GM23248 (cell line): ENCODE measurements around the gene LZTS2. TPM values are rescaled to one million over a fixed set of nuclear protein-coding genes. Genes with fewer than 3 reads are reported as not detected.

ENCODE experiments used
- DNase-seq: peaks from one replicate; pipeline ENCODE4 v3.0.0-alpha.2; 2015
- H2AFZ ChIP-seq: fragments of 200-600 bp; sonication (generic); 2 replicates; pipeline ENCODE4 v1.6.1; 2016; ENCODE audit warnings: antibody characterized with exemption
- H3F3A ChIP-seq: fragments of 200-600 bp; sonication (generic); 2 replicates; pipeline ENCODE4 v1.6.1; 2016; ENCODE audit warnings: mild to moderate bottlenecking, antibody characterized with exemption, mixed run types; ENCODE audit not compliant: insufficient read depth
- H3K27ac ChIP-seq: fragments of 200-600 bp; sonication (generic); 2 replicates; pipeline ENCODE4 v1.5.1; 2016; ENCODE audit warnings: mild to moderate bottlenecking
- H3K27me3 ChIP-seq: fragments of 200-600 bp; sonication (generic); replicated peaks from 2 replicates; pipeline ENCODE4 v1.6.1; 2016; ENCODE audit warnings: mild to moderate bottlenecking; ENCODE audit not compliant: insufficient read depth
- H3K36me3 ChIP-seq: fragments of 200-600 bp; sonication (generic); 2 replicates; pipeline ENCODE4 v1.6.1; 2016; ENCODE audit warnings: low read depth, mild to moderate bottlenecking
- H3K4me1 ChIP-seq: fragments of 200-600 bp; sonication (generic); 2 replicates; pipeline ENCODE4 v1.6.1; 2016; ENCODE audit warnings: mild to moderate bottlenecking; ENCODE audit not compliant: insufficient read depth
- H3K4me2 ChIP-seq: fragments of 200-600 bp; sonication (generic); one replicate; pipeline ENCODE4 v1.6.1; 2016; ENCODE audit warnings: mild to moderate bottlenecking; ENCODE audit not compliant: unreplicated experiment
- H3K4me3 ChIP-seq: fragments of 200-600 bp; sonication (generic); 2 replicates; pipeline ENCODE4 v1.5.1; 2016; ENCODE audit warnings: mild to moderate bottlenecking
- H3K79me2 ChIP-seq: fragments of 200-600 bp; sonication (generic); 2 replicates; pipeline ENCODE4 v1.6.1; 2016; ENCODE audit warnings: mild to moderate bottlenecking; ENCODE audit not compliant: insufficient read depth
- H3K9ac ChIP-seq: fragments of 200-600 bp; sonication (generic); 2 replicates; pipeline ENCODE4 v1.6.1; 2016; ENCODE audit warnings: mild to moderate bottlenecking
- H3K9me2 ChIP-seq: fragments of 200-600 bp; sonication (generic); 2 replicates; pipeline ENCODE4 v1.6.1; 2016; ENCODE audit warnings: mixed run types, mild to moderate bottlenecking, moderate library complexity; ENCODE audit not compliant: insufficient read depth
- H3K9me3 ChIP-seq: fragments of 200-600 bp; sonication (generic); one replicate; pipeline ENCODE4 v1.6.1; 2017; ENCODE audit warnings: low read depth
- H4K20me1 ChIP-seq: fragments of 200-600 bp; sonication (generic); 2 replicates; pipeline ENCODE4 v1.6.0; 2016; ENCODE audit not compliant: insufficient read depth
- EZH2 ChIP-seq: fragments of 200-600 bp; sonication (generic); IDR thresholded peaks from 2 replicates; pipeline ENCODE4 v1.6.1; 2018; ENCODE audit warnings: antibody characterized with exemption, mild to moderate bottlenecking; ENCODE audit not compliant: insufficient read depth, poor library complexity, severe bottlenecking
- EZH2phosphoT487 ChIP-seq: fragments of 200-600 bp; sonication (generic); IDR thresholded peaks from 2 replicates; pipeline ENCODE4 v1.6.1; 2018; ENCODE audit warnings: antibody characterized with exemption, moderate library complexity, mild to moderate bottlenecking, low read depth; ENCODE audit not compliant: insufficient read depth
- WGBS, 2 experiments: methylation state at CpG; one replicate each; pipeline ENCODE4 v1.1.6; 2015 to 2017; ENCODE audit warnings: low lambda C conversion rate in 2 of 2, low coverage in 1 of 2; ENCODE audit errors: missing lambda C conversion rate in 2 of 2; 5-methylcytosine and 5-hydroxymethylcytosine counted together
- in situ Hi-C: fragments of 300-500 bp; cut with MboI; formaldehyde crosslinking; loops from 2 replicates; pipeline ENCODE4 v1.15.0; 2020
- polyA plus RNA-seq: library from polyadenylated mRNA; unstranded; fragments of >200 nt; fragmentation: Nextera tagmentation; extraction: Ambion mirVana; gene quantifications from 2 replicates; pipeline ENCODE4 v1.2.1, GENCODE V29; 2016
- total RNA-seq: library from RNA; depleted of rRNA; stranded (reverse); fragments of >200 nt; shearing (Covaris generic); gene quantifications from 2 replicates; pipeline ENCODE4 v1.2.3, GENCODE V29; 2014

Gene LZTS2
- total and polyA plus RNA-seq, 2 experiments from 2014 or later: 51.1 to 95.2 TPM

DNA sequence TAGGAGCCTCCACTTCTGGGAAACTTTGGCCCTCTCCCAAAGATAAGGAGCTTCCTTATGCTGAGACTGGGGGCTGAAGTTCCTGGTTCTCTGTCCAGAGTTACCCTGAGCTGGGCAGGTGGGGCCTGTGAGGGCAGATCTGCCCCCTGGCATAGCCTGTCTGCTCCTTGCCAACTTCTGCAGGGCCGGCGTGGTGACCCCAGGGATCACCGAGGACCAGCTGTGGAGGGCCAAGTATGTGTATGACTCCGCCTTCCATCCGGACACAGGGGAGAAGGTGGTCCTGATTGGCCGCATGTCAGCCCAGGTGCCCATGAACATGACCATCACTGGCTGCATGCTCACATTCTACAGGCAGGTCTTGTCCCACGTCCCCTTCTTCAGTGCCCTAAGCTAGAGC lies 35.7 kb downstream of the LZTS2 start:
- no peak overlapping the region for H2AFZ ChIP-seq
- no peak for DNase-seq
- H3K79me2 ChIP-seq: peaks cover 40% of the 10 kb centered on the region
- no peak overlapping the region for H3K4me3 ChIP-seq
- in situ Hi-C loops: no loop called here
- no peak overlapping the region for H3K27ac ChIP-seq
- no peak overlapping the region for H3K9ac ChIP-seq
- no peaks in the 10 kb centered on the region for H3K9me2 ChIP-seq
- H3K4me1 ChIP-seq: peaks cover 12% of the 10 kb centered on the region
- H3K27me3 ChIP-seq: no peaks in the 10 kb centered on the region
- TF ChIP-seq EZH2: no peak
- no peaks in the 10 kb centered on the region for H4K20me1 ChIP-seq
- WGBS, 2 experiments: 89 to 93% methylated on average over 7 of the region's 7 CpGs
- H3K4me2 ChIP-seq: no peak overlapping the region
- peaks cover 35% of the 10 kb centered on the region for H3K36me3 ChIP-seq
- peaks cover 23% of the 10 kb centered on the region for H3F3A ChIP-seq
- H3K9me3 ChIP-seq: no peaks in the 10 kb centered on the region

DNA sequence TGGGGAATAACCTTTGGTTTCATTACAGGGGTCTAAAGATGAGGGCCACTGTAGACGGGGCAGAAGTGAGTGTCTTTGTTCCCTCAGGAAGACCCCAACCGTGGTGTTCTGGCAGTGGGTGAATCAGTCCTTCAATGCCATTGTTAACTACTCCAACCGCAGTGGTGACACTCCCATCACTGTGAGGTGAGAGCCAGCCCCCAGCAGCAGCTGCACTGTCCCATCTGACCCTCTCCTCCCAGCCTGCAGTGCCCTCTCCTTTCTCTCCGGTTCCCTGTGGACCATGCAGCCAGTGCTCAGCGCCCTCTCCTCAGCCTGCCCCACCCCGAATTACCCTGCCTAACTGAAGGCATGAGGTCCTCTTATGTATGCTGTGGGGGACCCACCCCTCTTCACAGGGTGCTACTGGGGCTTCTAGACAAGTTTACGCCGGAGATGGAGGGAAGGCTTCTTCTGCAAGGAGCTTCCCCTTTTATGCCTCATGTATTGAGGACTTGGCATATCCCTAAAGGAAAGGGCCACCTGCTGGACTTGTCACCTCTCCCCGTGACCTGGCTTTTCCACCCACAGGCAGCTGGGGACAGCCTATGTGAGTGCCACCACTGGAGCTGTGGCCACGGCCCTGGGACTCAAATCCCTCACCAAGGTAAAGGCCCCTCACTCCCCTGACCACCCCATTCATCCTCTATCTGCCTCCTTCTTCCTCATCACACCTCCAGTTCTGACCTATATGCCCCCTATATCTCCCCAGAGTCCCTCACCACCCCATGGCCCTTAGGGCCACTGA lies 36.5 kb downstream of the LZTS2 start:
- H3K4me1 ChIP-seq: peaks cover 12% of the 10 kb centered on the region
- no peak overlapping the region for H3K27ac ChIP-seq
- no peak overlapping the region for H3K4me3 ChIP-seq
- H3K27me3 ChIP-seq: no peaks in the 10 kb centered on the region
- no peaks in the 10 kb centered on the region for H3K9me3 ChIP-seq
- 68 to 79% methylated on average over 9 to 10 of the region's 10 CpGs for WGBS, 2 experiments
- H4K20me1 ChIP-seq: no peaks in the 10 kb centered on the region
- H3K9ac ChIP-seq: no peak overlapping the region
- TF ChIP-seq EZH2: no peak
- H2AFZ ChIP-seq: no peak overlapping the region
- in situ Hi-C loops: no loop called here
- no peaks in the 10 kb centered on the region for H3K9me2 ChIP-seq
- peaks cover 29% of the 10 kb centered on the region for H3F3A ChIP-seq
- no peak overlapping the region for H3K4me2 ChIP-seq
- H3K79me2 ChIP-seq: peaks cover 40% of the 10 kb centered on the region
- no peak for DNase-seq
- H3K36me3 ChIP-seq: peaks cover 35% of the 10 kb centered on the region

DNA sequence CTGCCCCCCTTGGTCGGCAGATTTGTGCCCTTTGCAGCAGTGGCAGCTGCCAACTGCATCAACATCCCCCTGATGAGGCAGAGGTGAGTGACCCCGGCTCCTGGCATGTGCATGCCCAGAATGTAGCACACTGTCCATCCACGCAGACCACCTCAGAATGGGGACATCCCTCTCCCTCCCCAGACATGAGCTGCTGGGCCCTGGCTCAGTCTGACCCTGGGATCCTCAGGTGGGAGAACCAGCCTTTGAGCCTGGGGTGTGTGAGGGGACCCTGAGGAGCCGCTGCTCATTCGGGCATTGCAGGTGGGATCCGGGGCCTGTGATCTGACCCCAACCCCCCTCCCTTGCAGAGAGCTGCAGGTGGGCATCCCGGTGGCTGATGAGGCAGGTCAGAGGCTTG lies 37.1 kb downstream of the LZTS2 start:
- no peak overlapping the region for H2AFZ ChIP-seq
- H3K9me3 ChIP-seq: no peaks in the 10 kb centered on the region
- no peaks in the 10 kb centered on the region for H3K9me2 ChIP-seq
- no peak overlapping the region for H3K4me3 ChIP-seq
- H3K4me1 ChIP-seq: peaks cover 12% of the 10 kb centered on the region
- H3F3A ChIP-seq: peaks cover 33% of the 10 kb centered on the region
- no peaks in the 10 kb centered on the region for H4K20me1 ChIP-seq
- H3K9ac ChIP-seq: no peak overlapping the region
- peaks cover 35% of the 10 kb centered on the region for H3K36me3 ChIP-seq
- no peak overlapping the region for H3K27ac ChIP-seq
- no peak for TF ChIP-seq EZH2phosphoT487
- H3K4me2 ChIP-seq: no peak overlapping the region
- WGBS, 2 experiments: 76 to 86% methylated on average over 6 to 7 of the region's 7 CpGs
- peaks cover 40% of the 10 kb centered on the region for H3K79me2 ChIP-seq
- no peak for DNase-seq
- H3K27me3 ChIP-seq: no peaks in the 10 kb centered on the region
- in situ Hi-C loops: no loop called here

DNA sequence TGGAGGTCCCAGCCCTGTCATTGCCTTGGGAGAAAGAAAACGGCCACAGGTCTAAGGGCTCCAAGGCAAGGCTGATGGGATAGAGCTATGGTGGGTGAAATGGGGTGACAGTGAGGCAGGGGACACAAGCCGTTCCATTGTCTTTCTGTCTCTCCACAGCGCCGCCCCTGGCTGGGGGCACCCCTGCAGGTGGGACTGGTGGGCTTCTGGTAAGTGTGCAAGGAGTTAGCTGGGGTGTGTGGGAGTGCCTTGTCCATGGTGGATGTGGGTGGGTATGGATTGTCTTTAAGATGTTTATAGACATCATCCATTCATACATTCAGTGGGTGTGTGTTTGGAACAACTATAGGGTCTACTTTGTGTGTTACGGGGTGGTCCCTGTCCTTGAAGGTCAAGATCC lies 38.9 kb downstream of the LZTS2 start:
- no peak for DNase-seq
- Histone ChIP-seq H3K27me3 (no peaks in the 10 kb centered on the region), H3K79me2 (peaks cover 34% of the 10 kb centered on the region), H3K36me3 (peaks cover 35% of the 10 kb centered on the region), H2AFZ (no peak overlapping the region), H4K20me1 (no peaks in the 10 kb centered on the region), H3K4me1 (peaks cover 16% of the 10 kb centered on the region), H3K4me3 (no peak overlapping the region), H3K9me2 (no peaks in the 10 kb centered on the region), H3K27ac (no peak overlapping the region), H3K4me2 (no peak overlapping the region), H3K9me3 (no peaks in the 10 kb centered on the region), H3K9ac (no peak overlapping the region), H3F3A (peaks cover 38% of the 10 kb centered on the region)
- in situ Hi-C loops: no loop called here
- TF ChIP-seq EZH2phosphoT487 (no peak), EZH2 (no peak)
- WGBS, 2 experiments: 55 to 57% methylated on average over 5 of the region's 5 CpGs
